ENCODE measurements around the gene USP44. TPM values are rescaled to one million over a fixed set of nuclear protein-coding genes. Genes with fewer than 3 reads are reported as not detected.

Gene USP44
- total RNA-seq, 3 donors from 2014 or later, result 3.7 to 8.2 (median 3.9) TPM

- Histone ChIP-seq H3K27ac (no peak overlapping the region), H3K4me1 (no peaks in the 10 kb centered on the region), H3K9me3 (no peaks in the 10 kb centered on the region), H3K36me3 (no peaks in the 10 kb centered on the region), H3K4me3 (no peak overlapping the region), H3K27me3 (no peaks in the 10 kb centered on the region)
- DNase-seq (ENCODE audit: low spot score in 2 of 2), result no peak
- TF ChIP-seq POLR2AphosphoS5 (IDR thresholded peaks at IDR 0.05), result no peak
- no peak for TF ChIP-seq POLR2A (IDR thresholded peaks at IDR 0.05)
- no peak for TF ChIP-seq CTCF (IDR thresholded peaks at IDR 0.05)
- intact Hi-C loops (cut with DNase I; ENCODE audit: low total_unique reads), result no loop called here
Measured at GRCh38 chr12:95516757-95517156, 34.5 kb downstream of the USP44 start.

GRCh38 chr12:95515197-95515596 lies 36.1 kb downstream of the USP44 start:
- no peaks in the 10 kb centered on the region for H3K36me3 ChIP-seq
- no peaks in the 10 kb centered on the region for H3K4me1 ChIP-seq
- intact Hi-C loops (cut with DNase I; ENCODE audit: low total_unique reads), result no loop called here
- H3K27me3 ChIP-seq, result no peaks in the 10 kb centered on the region
- no peaks in the 10 kb centered on the region for H3K9me3 ChIP-seq
- no peak for TF ChIP-seq CTCF (IDR thresholded peaks at IDR 0.05)
- TF ChIP-seq POLR2A (IDR thresholded peaks at IDR 0.05), result no peak
- H3K27ac ChIP-seq, result no peak overlapping the region
- no peak overlapping the region for H3K4me3 ChIP-seq
- no peak for DNase-seq (ENCODE audit: low spot score in 2 of 2)

GRCh38 chr12:95513599-95513998 lies 37.7 kb downstream of the USP44 start:
- H3K36me3 ChIP-seq, result no peaks in the 10 kb centered on the region
- no peaks in the 10 kb centered on the region for H3K9me3 ChIP-seq
- intact Hi-C loops (cut with DNase I; ENCODE audit: low total_unique reads), result no loop called here
- no peaks in the 10 kb centered on the region for H3K27me3 ChIP-seq
- no peaks in the 10 kb centered on the region for H3K4me1 ChIP-seq
- TF ChIP-seq CTCF (IDR thresholded peaks at IDR 0.05) (no peak), POLR2AphosphoS5 (IDR thresholded peaks at IDR 0.05) (no peak), POLR2A (IDR thresholded peaks at IDR 0.05) (no peak)
- DNase-seq (ENCODE audit: low spot score in 2 of 2), result no peak
- no peak overlapping the region for H3K4me3 ChIP-seq
- no peak overlapping the region for H3K27ac ChIP-seq

GRCh38 chr12:95511977-95512376 lies 39.3 kb downstream of the USP44 start:
- H3K27ac ChIP-seq, result no peak overlapping the region
- H3K36me3 ChIP-seq, result no peaks in the 10 kb centered on the region
- intact Hi-C loops (cut with DNase I; ENCODE audit: low total_unique reads), result no loop called here
- no peak for TF ChIP-seq CTCF (IDR thresholded peaks at IDR 0.05)
- no peak for TF ChIP-seq POLR2AphosphoS5 (IDR thresholded peaks at IDR 0.05)
- TF ChIP-seq POLR2A (IDR thresholded peaks at IDR 0.05), result no peak
- H3K9me3 ChIP-seq, result no peaks in the 10 kb centered on the region
- H3K4me1 ChIP-seq, result no peaks in the 10 kb centered on the region
- no peak overlapping the region for H3K4me3 ChIP-seq
- no peak for DNase-seq (ENCODE audit: low spot score in 2 of 2)
- no peaks in the 10 kb centered on the region for H3K27me3 ChIP-seq

- Histone ChIP-seq H3K36me3 (no peaks in the 10 kb centered on the region), H3K4me3 (no peak overlapping the region), H3K27ac (no peak overlapping the region), H3K9me3 (no peaks in the 10 kb centered on the region), H3K4me1 (no peaks in the 10 kb centered on the region), H3K27me3 (no peaks in the 10 kb centered on the region)
- intact Hi-C loops (cut with DNase I; ENCODE audit: low total_unique reads), result no loop called here
- no peak for DNase-seq (ENCODE audit: low spot score in 2 of 2)
- TF ChIP-seq POLR2A (IDR thresholded peaks at IDR 0.05), result no peak
- no peak for TF ChIP-seq POLR2AphosphoS5 (IDR thresholded peaks at IDR 0.05)
- TF ChIP-seq CTCF (IDR thresholded peaks at IDR 0.05), result no peak
Measured at GRCh38 chr12:95509300-95509699, 42.0 kb downstream of the USP44 start.

Measured in breast epithelium (tissue), 4 donors.